H1 (cell line): ENCODE data around the gene RPUSD4. TPM values are rescaled to one million over a fixed set of nuclear protein-coding genes. Genes with fewer than 3 reads are reported as not detected.

Source experiments
- CTCF ChIA-PET: fragments of 300-600 bp; sonication (Branson Sonifier 250); formaldehyde crosslinking; loops from one replicate; lab custom pipeline; 2021; ENCODE audit not compliant: partially characterized antibody; lab: Charles Lee
- POLR2A ChIA-PET: fragments of 300-600 bp; sonication (Branson Sonifier 250); formaldehyde crosslinking; loops from one replicate; lab custom pipeline; 2021; ENCODE audit warnings: inconsistent platforms; ENCODE audit not compliant: partially characterized antibody; lab: Charles Lee
- DNase-seq, 2 experiments: peaks; one replicate each; pipeline versions ENCODE4 v3.0.0 to v3.0.0-alpha.2; 2010 to 2022; ENCODE audit warnings: low spot score in 2 of 2, low read depth in 1 of 2, mixed read lengths in 1 of 2
- FAIRE-seq: peaks from 2 replicates; lab custom pipeline; 2011; peaks lifted over from hg19 to GRCh38; lab: Jason Lieb, UNC
- H2AFZ ChIP-seq: 2 replicates; pipeline ENCODE4 v1.8.1; 2012; ENCODE audit warnings: low read length, inconsistent platforms
- H2AK5ac ChIP-seq: 2 replicates; pipeline ENCODE4 v1.6.1; 2013; ENCODE audit warnings: low read depth, low read length
- H2BK120ac ChIP-seq: replicated peaks from 2 replicates; pipeline ENCODE3; 2013; ENCODE audit warnings: low read depth, low read length, inconsistent platforms
- H2BK12ac ChIP-seq: 2 replicates; pipeline ENCODE4 v1.6.1; 2013; ENCODE audit warnings: low read depth, low read length
- H2BK15ac ChIP-seq: 2 replicates; pipeline ENCODE4 v1.6.1; 2013; ENCODE audit warnings: low read length
- H2BK20ac ChIP-seq: 2 replicates; pipeline ENCODE4 v1.6.1; 2013; ENCODE audit warnings: low read length
- H2BK5ac ChIP-seq: 2 replicates; pipeline ENCODE4 v1.6.1; 2013; ENCODE audit warnings: low read depth, low read length
- H3K14ac ChIP-seq: 2 replicates; pipeline ENCODE4 v1.6.1; 2013; ENCODE audit warnings: inconsistent platforms; ENCODE audit not compliant: insufficient read length
- H3K18ac ChIP-seq: 2 replicates; pipeline ENCODE4 v1.6.1; 2013; ENCODE audit warnings: low read length; ENCODE audit errors: extremely low read depth
- H3K23ac ChIP-seq: 2 replicates; pipeline ENCODE4 v1.6.1; 2013; ENCODE audit warnings: inconsistent platforms; ENCODE audit not compliant: insufficient read length
- H3K23me2 ChIP-seq: 2 replicates; pipeline ENCODE4 v1.6.1; 2013; ENCODE audit warnings: low read depth, low read length
- H3K27ac ChIP-seq: 2 replicates; pipeline ENCODE4 v1.6.1; 2011; ENCODE audit warnings: low read depth, low read length, inconsistent platforms
- H3K27me3 ChIP-seq, 4 experiments: replicated peaks in 1 of 4; 1 replicate in 1 of 4; 2 replicates in 3 of 4; pipeline versions ENCODE4 v1.6.1 to v1.8.1; 2011 to 2013; ENCODE audit warnings: low read length in 3 of 4, mild to moderate bottlenecking in 3 of 4, inconsistent platforms in 2 of 4, mixed read lengths in 2 of 4, moderate library complexity in 1 of 4; ENCODE audit not compliant: control insufficient read depth in 3 of 4, insufficient read depth in 3 of 4; ENCODE audit errors: extremely low read depth in 1 of 4
- H3K36me3 ChIP-seq, 4 experiments: 2 replicates each; pipeline versions ENCODE4 v1.6.1 to v1.8.1; 2011 to 2013; ENCODE audit warnings: mild to moderate bottlenecking in 4 of 4, low read length in 3 of 4, moderate library complexity in 2 of 4, control low read depth in 1 of 4, inconsistent platforms in 1 of 4; ENCODE audit not compliant: insufficient read depth in 4 of 4, control insufficient read depth in 2 of 4
- H3K4ac ChIP-seq: replicated peaks from 2 replicates; pipeline ENCODE3; 2013; ENCODE audit warnings: low read length, low read depth, mixed read lengths, inconsistent platforms; ENCODE audit not compliant: insufficient read length
- H3K4me1 ChIP-seq, 4 experiments: replicated peaks in 1 of 4; 1 replicate in 1 of 4; 2 replicates in 3 of 4; pipeline versions ENCODE4 v1.6.1 to v1.8.1; 2011 to 2013; ENCODE audit warnings: low read length in 3 of 4, inconsistent platforms in 2 of 4, mixed read lengths in 1 of 4; ENCODE audit not compliant: insufficient read depth in 4 of 4, control insufficient read depth in 3 of 4
- H3K4me2 ChIP-seq, 2 experiments: 2 replicates each; pipeline versions ENCODE4 v1.6.1 to v1.8.1; 2011 to 2013; ENCODE audit warnings: low read depth in 2 of 2, low read length in 2 of 2, control low read depth in 1 of 2, inconsistent platforms in 1 of 2, mild to moderate bottlenecking in 1 of 2; ENCODE audit not compliant: insufficient read depth in 1 of 2
- H3K4me3 ChIP-seq, 4 experiments: fragments of 200-600, 300-600 bp in 1 of 4; sonication (generic), shearing (Covaris generic), sonication (Bioruptor Twin) in 1 of 4; 2 replicates each; pipeline versions ENCODE4 v1.5.1 to v1.8.1; 2011 to 2016; ENCODE audit warnings: low read length in 4 of 4, low read depth in 3 of 4, control low read depth in 2 of 4, inconsistent platforms in 2 of 4, mild to moderate bottlenecking in 2 of 4, mixed read lengths in 1 of 4, moderate library complexity in 1 of 4; ENCODE audit not compliant: insufficient read depth in 2 of 4; ENCODE audit errors: extremely low read depth in 1 of 4
- H3K56ac ChIP-seq: replicated peaks from 2 replicates; pipeline ENCODE3; 2013; ENCODE audit warnings: low read depth, mild to moderate bottlenecking, mixed read lengths, low read length, inconsistent platforms; ENCODE audit not compliant: insufficient read length
- H3K79me1 ChIP-seq: 2 replicates; pipeline ENCODE4 v1.6.1; 2013; ENCODE audit warnings: low read depth, low read length, control low read depth
- H3K79me2 ChIP-seq, 2 experiments: 2 replicates each; pipeline versions ENCODE4 v1.6.1 to v1.8.1; 2012 to 2013; ENCODE audit warnings: low read length in 2 of 2, mild to moderate bottlenecking in 2 of 2, inconsistent platforms in 1 of 2; ENCODE audit not compliant: insufficient read depth in 2 of 2, control insufficient read depth in 1 of 2
- H3K9ac ChIP-seq, 4 experiments: replicated peaks in 1 of 4; 1 replicate in 1 of 4; 2 replicates in 3 of 4; pipeline versions ENCODE4 v1.6.1 to v1.8.1; 2011 to 2013; ENCODE audit warnings: low read depth in 3 of 4, low read length in 3 of 4, control low read depth in 2 of 4, mild to moderate bottlenecking in 2 of 4, moderate library complexity in 2 of 4, inconsistent platforms in 1 of 4; ENCODE audit errors: extremely low read depth in 1 of 4
- H3K9me3 ChIP-seq, 2 experiments: 2 replicates each; pipeline versions ENCODE4 v1.6.1 to v1.8.1; 2012 to 2013; ENCODE audit warnings: mild to moderate bottlenecking in 2 of 2, moderate library complexity in 2 of 2, control low read depth in 1 of 2, inconsistent platforms in 1 of 2, low read depth in 1 of 2, low read length in 1 of 2, mixed read lengths in 1 of 2; ENCODE audit not compliant: insufficient read depth in 2 of 2
- H4K20me1 ChIP-seq, 2 experiments: replicated peaks in 1 of 2; 2 replicates each; pipeline versions ENCODE3 to v1.8.1; 2011 to 2013; ENCODE audit warnings: inconsistent platforms in 2 of 2, low read length in 2 of 2, mild to moderate bottlenecking in 1 of 2; ENCODE audit not compliant: insufficient read depth in 2 of 2, control insufficient read depth in 1 of 2
- H4K5ac ChIP-seq: 2 replicates; pipeline ENCODE4 v1.6.1; 2013; ENCODE audit warnings: low read length, low read depth, mixed read lengths, inconsistent platforms; ENCODE audit not compliant: insufficient read length
- H4K8ac ChIP-seq: 2 replicates; pipeline ENCODE4 v1.8.0; 2013; ENCODE audit warnings: mild to moderate bottlenecking, moderate library complexity, low read length, inconsistent platforms; ENCODE audit not compliant: insufficient read depth; ENCODE audit errors: extremely low read depth
- H4K91ac ChIP-seq: replicated peaks from 2 replicates; pipeline ENCODE3; 2013; ENCODE audit warnings: low read length, mixed read lengths, inconsistent platforms; ENCODE audit not compliant: insufficient read length
- BACH1 ChIP-seq: IDR thresholded peaks from 2 replicates; pipeline ENCODE4 v1.6.1; 2012; ENCODE audit warnings: low read length, improper control_type of control experiment
- BCL11A ChIP-seq, 2 experiments: IDR thresholded peaks; one replicate each; pipeline ENCODE4 v1.6.1; 2011; ENCODE audit warnings: low read depth in 2 of 2, low read length in 2 of 2, mild to moderate bottlenecking in 2 of 2
- CHD2 ChIP-seq: IDR thresholded peaks from 2 replicates; pipeline ENCODE4 v1.6.1; 2012; ENCODE audit warnings: low read length, improper control_type of control experiment
- EGR1 ChIP-seq: IDR thresholded peaks from 2 replicates; pipeline ENCODE4 v1.6.1; 2011; ENCODE audit warnings: low read depth, low read length, borderline replicate concordance
- EP300 ChIP-seq, 2 experiments: IDR thresholded peaks; 1 replicate in 1 of 2; 2 replicates in 1 of 2; pipeline ENCODE4 v1.6.1; 2011 to 2012; ENCODE audit warnings: low read depth in 2 of 2, low read length in 2 of 2, mild to moderate bottlenecking in 2 of 2, borderline replicate concordance in 1 of 2, inconsistent platforms in 1 of 2, moderate library complexity in 1 of 2
- FOSL1 ChIP-seq: IDR thresholded peaks from 2 replicates; pipeline ENCODE4 v1.6.1; 2011; ENCODE audit warnings: mild to moderate bottlenecking, low read depth, low read length, moderate library complexity; ENCODE audit not compliant: insufficient read depth
- MAFK ChIP-seq: IDR thresholded peaks from 2 replicates; pipeline ENCODE4 v1.6.1; 2012; ENCODE audit warnings: low read depth, mild to moderate bottlenecking, improper control_type of control experiment, low read length
- SIX5 ChIP-seq: IDR thresholded peaks from 2 replicates; pipeline ENCODE4 v1.6.1; 2011; ENCODE audit warnings: mild to moderate bottlenecking, low read depth, low read length
- SP1 ChIP-seq: IDR thresholded peaks from 2 replicates; pipeline ENCODE4 v1.6.1; 2011; ENCODE audit warnings: low read depth, low read length
- TAF7 ChIP-seq: optimal IDR thresholded peaks from 2 replicates; pipeline ENCODE3; 2011; ENCODE audit warnings: low read depth, mild to moderate bottlenecking, inconsistent platforms, low read length, moderate library complexity, borderline replicate concordance
- TCF12 ChIP-seq: IDR thresholded peaks from 2 replicates; pipeline ENCODE4 v1.6.1; 2011; ENCODE audit warnings: low read depth, mild to moderate bottlenecking, low read length
- YY1 ChIP-seq: IDR thresholded peaks from 2 replicates; pipeline ENCODE4 v1.6.1; 2011; ENCODE audit warnings: low read depth, mild to moderate bottlenecking, low read length
- WGBS, 2 experiments: shearing (Covaris generic) in 1 of 2; methylation state at CpG; one replicate each; pipeline versions ENCODE4 v1.1.6 to v1.1.7; 2013 to 2015; ENCODE audit warnings: low lambda C conversion rate in 2 of 2, mixed read lengths in 2 of 2, inconsistent platforms in 1 of 2, low coverage in 1 of 2, missing lambda C conversion rate in 1 of 2; ENCODE audit not compliant: insufficient replicate concordance in 2 of 2, insufficient coverage in 1 of 2, insufficient read length in 1 of 2; ENCODE audit errors: extremely low coverage in 1 of 2, missing lambda C conversion rate in 1 of 2; 5-methylcytosine and 5-hydroxymethylcytosine counted together
- polyA plus RNA-seq, 7 experiments: library from polyadenylated mRNA; depleted of rRNA in 3 of 7; stranded (reverse) in 5 of 7; unstranded in 2 of 7; fragments of >200 nt in 5 of 7; fragments of 200-250 nt in 2 of 7; gene quantifications; 1 replicate in 5 of 7; 2 replicates in 1 of 7; 4 replicates in 1 of 7; pipeline versions ENCODE4 v1.2.1 to v1.2.3, GENCODE V29; 2011 to 2013; ENCODE audit warnings: missing spikeins in 2 of 7, mixed read lengths in 2 of 7
- total RNA-seq: library from RNA; stranded (reverse); fragmentation: NEBNext Ultra II Directional; extraction: Animal tissue kit (Norgen Biotek cat#: 25700); gene quantifications from 2 replicates; pipeline ENCODE4 v1.2.1, GENCODE V29; 2021
- TF ChIP-seq, protein P1 (sequence below): IDR thresholded peaks from 2 replicates; pipeline ENCODE4 v1.6.1; 2012; ENCODE audit warnings: inconsistent platforms
- TF ChIP-seq, protein P2 (sequence below): IDR thresholded peaks from 2 replicates; pipeline ENCODE4 v1.6.1; 2011; ENCODE audit warnings: low read length, improper control_type of control experiment

Gene RPUSD4
- total and polyA plus RNA-seq, 2 of the 8 experiments (the other 6 are each of a cell fraction or from before 2014, with no cell fraction given): 36.1 to 50.7 TPM

DNA sequence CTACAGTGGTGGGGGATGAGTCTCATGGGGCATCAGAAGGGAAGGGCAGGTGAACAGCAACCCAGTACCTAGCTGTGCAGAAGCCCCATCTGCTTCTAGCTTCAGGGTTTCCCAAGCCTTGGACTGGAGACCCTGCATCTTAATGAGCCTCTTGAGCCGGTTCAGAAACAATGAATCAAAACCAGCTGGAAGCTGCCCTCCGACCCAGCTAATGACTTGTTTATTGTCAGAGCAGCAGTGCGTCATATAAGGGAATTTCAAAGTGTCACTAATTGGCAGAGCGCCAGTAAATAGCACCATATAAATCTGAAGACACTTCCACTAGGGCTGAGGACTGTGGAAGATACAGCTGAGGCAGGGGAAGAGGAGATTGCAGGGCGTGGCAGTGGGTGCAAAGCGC is 57.5 kb downstream of the RPUSD4 start:
- DNase-seq (no peak), FAIRE-seq (no peak)
- no peak overlapping the region for H4K8ac ChIP-seq
- H3K79me2 ChIP-seq: no peaks in the 10 kb centered on the region
- H3K23me2 ChIP-seq: no peaks in the 10 kb centered on the region
- H2BK20ac ChIP-seq: no peak overlapping the region
- POLR2A ChIA-PET: interaction anchor here (1.2 kb wide), 1 partner anchor 8 kb away, joined by 3 read pairs; no protein-coding TSS in a partner anchor
- no peak overlapping the region for H2AK5ac ChIP-seq
- WGBS, 2 experiments: 88% methylated on average over 6 of the region's 6 CpGs; no CpG with 5 or more reads in 1 of the 2 experiments
- no peak overlapping the region for H3K4me3 ChIP-seq
- H3K56ac ChIP-seq: no peak overlapping the region
- no peak overlapping the region for H4K91ac ChIP-seq
- H3K9me3 ChIP-seq: no peaks in the 10 kb centered on the region; a peak in 1 of 4 replicates
- CTCF ChIA-PET: interaction anchor here (1.4 to 2.9 kb wide), 5 partner anchors 17 to 93 kb away, joined by 3 to 9 read pairs (median 6); partner anchors contain the start of gene CDON
- H2BK12ac ChIP-seq: no peak overlapping the region
- H2AFZ ChIP-seq: no peak overlapping the region
- H3K18ac ChIP-seq: no peak overlapping the region
- no peak overlapping the region for H3K4ac ChIP-seq
- H4K5ac ChIP-seq: no peak overlapping the region
- no peaks in the 10 kb centered on the region for H4K20me1 ChIP-seq
- no peaks in the 10 kb centered on the region for H3K36me3 ChIP-seq
- no peak overlapping the region for H3K4me2 ChIP-seq
- H2BK5ac ChIP-seq: no peak overlapping the region
- no peak overlapping the region for H3K27ac ChIP-seq
- H3K14ac ChIP-seq: no peak overlapping the region
- H3K4me1 ChIP-seq: peaks cover 0 to 10% (median 3%) of the 10 kb centered on the region in 4 experiments
- no peak overlapping the region for H2BK120ac ChIP-seq
- no peak overlapping the region for H3K9ac ChIP-seq
- H3K27me3 ChIP-seq: no peaks in the 10 kb centered on the region
- no peak overlapping the region for H3K23ac ChIP-seq
- no peaks in the 10 kb centered on the region; the same call in 1 of the 2 replicates for H3K79me1 ChIP-seq
- H2BK15ac ChIP-seq: no peak overlapping the region; the same call in 1 of the 2 replicates
- no peak for TF ChIP-seq SIX5
- TF ChIP-seq BCL11A (IDR thresholded peaks at IDR 0.05; ENCODE audit: low read depth in 2 of 2, low read length in 2 of 2): no peak
- TF ChIP-seq YY1: no peak
- no peak for TF ChIP-seq CHD2
- TF ChIP-seq MAFK: no peak
- no peak for TF ChIP-seq BACH1
- TF ChIP-seq, protein P1, sequence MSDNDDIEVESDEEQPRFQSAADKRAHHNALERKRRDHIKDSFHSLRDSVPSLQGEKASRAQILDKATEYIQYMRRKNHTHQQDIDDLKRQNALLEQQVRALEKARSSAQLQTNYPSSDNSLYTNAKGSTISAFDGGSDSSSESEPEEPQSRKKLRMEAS: no peak
- TF ChIP-seq FOSL1: no peak
- TF ChIP-seq, protein P2, sequence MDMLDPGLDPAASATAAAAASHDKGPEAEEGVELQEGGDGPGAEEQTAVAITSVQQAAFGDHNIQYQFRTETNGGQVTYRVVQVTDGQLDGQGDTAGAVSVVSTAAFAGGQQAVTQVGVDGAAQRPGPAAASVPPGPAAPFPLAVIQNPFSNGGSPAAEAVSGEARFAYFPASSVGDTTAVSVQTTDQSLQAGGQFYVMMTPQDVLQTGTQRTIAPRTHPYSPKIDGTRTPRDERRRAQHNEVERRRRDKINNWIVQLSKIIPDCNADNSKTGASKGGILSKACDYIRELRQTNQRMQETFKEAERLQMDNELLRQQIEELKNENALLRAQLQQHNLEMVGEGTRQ: no peak
- TF ChIP-seq SP1: no peak
- no peak for TF ChIP-seq TCF12
- no peak for TF ChIP-seq EGR1
- no peak for TF ChIP-seq TAF7
- TF ChIP-seq EP300 (IDR thresholded peaks at IDR 0.05; ENCODE audit: borderline replicate concordance in 1 of 2, low read depth in 2 of 2, low read length in 2 of 2): no peak
